Myocyte (in vitro differentiated cells): ENCODE measurements around the gene XAGE2. TPM values are rescaled to one million over a fixed set of nuclear protein-coding genes. Genes with fewer than 3 reads are reported as not detected.

ENCODE experiments used
- DNase-seq: peaks from one replicate; pipeline ENCODE4 v3.0.0-alpha.2; 2012; ENCODE audit warnings: low read depth
- microRNA-seq: library from miRNA; unstranded; fragments of <30 nt; microRNA quantifications from one replicate; pipeline ENCODE4, GENCODE V29; 2016
- total RNA-seq: library from RNA; depleted of rRNA; stranded (reverse); fragments of >200 nt; gene quantifications from 2 replicates; pipeline ENCODE4 v1.2.3, GENCODE V29; 2014

Gene XAGE2
- total RNA-seq, 1 donor from 2014 or later = not detected

DNA sequence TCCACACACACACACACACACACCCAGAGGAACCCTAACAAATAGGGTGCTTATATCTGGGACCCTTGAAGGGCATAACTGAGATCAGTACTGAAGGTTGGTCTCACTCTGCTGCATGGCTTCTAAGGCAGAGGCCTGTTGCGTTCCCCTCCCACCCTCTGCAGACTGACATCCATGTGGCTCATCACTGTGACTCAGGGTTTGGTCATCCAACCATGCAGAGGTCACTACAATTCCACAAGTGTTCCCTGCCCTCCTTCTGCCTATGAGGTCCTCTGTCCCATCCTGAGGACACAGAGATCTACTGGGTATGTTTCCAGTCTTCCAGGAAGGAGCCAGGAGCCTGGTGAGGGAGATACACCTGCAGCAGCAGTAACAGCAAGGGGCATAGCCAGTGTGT is 55.8 kb downstream of the XAGE2 start:
- peak; percentile 64 for DNase-seq

Small RNA genes lying within 50 kb of the gene (microRNA-seq; reads per million reads assigned to microRNA genes)
- gene MIR8088 = not detected

Other genes with a start within 250 kb of the XAGE2 start
- gene MAGED4, start 184.1 kb upstream of the XAGE2 start, total RNA-seq = 1.8 and 18.1 TPM in 2 replicates
- not detected in 2 replicates for gene XAGE1A, start 126.8 kb downstream of the XAGE2 start, total RNA-seq
- gene XAGE1B, start 148.0 kb downstream of the XAGE2 start, total RNA-seq = not detected in 2 replicates